Liver (tissue), 2 donors: Measurements from ENCODE around the gene DCPS.

Experiments
- GABPA ChIP-seq, 2 donors: IDR thresholded peaks in 1 of 2; conservative IDR thresholded peaks in 1 of 2; 2 replicates each; pipeline ENCODE4 v1.6.1; 2016; ENCODE audit warnings: antibody characterized with exemption in 2 of 2, mild to moderate bottlenecking in 1 of 2, moderate library complexity in 1 of 2
- TF ChIP-seq, protein P1 (sequence below): IDR thresholded peaks from 2 replicates; pipeline ENCODE4 v1.6.1; 2016; ENCODE audit warnings: antibody characterized with exemption
- donor health status: healthy.

DNA sequence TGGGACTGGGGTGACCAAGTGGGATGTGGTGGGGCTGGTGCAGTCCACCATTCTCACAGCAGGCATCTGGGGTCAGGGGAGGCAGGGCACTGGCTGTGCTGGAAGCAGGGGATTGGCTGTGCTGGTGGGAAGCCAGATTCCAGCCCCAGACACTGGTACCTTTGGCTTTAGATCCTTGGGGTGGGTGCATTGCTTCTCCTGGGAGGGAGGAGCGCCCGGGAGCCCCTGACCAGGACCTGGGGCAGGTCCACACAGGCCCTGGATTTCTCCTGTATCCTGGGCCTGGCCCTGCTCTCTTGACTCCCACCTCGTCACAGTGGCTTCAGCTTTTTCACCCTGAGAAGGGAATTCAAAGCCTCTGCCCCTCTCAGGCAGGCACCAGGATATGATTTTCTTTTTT, 90.2 kb downstream of the DCPS start:
- TF ChIP-seq, protein P1, sequence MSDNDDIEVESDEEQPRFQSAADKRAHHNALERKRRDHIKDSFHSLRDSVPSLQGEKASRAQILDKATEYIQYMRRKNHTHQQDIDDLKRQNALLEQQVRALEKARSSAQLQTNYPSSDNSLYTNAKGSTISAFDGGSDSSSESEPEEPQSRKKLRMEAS: no peak
- TF ChIP-seq GABPA (IDR thresholded peaks at IDR 0.05 in 1 of 2, conservative IDR thresholded peaks at IDR 0.05 in 1 of 2): no peak
